ENCODE results near the gene GCA.

The GCA gene

GRCh38 chr2:162315938-162316337 is 28.0 kb upstream of the GCA start:
- TF ChIP-seq TAF1 (IDR thresholded peaks at IDR 0.05; ENCODE audit: borderline replicate concordance, low read depth, low read length) (no peak), POLR2AphosphoS5 (IDR thresholded peaks at IDR 0.05; ENCODE audit: low read depth, low read length) (no peak), POLR2A (IDR thresholded peaks at IDR 0.05; ENCODE audit: low read depth, low read length) (no peak)
- DNase-seq (ENCODE audit: insufficient read length) (no peak), FAIRE-seq (peak; percentile 66)

GRCh38 chr2:162316590-162316989 is 27.3 kb upstream of the GCA start:
- FAIRE-seq = no peak
- TF ChIP-seq TAF1 (IDR thresholded peaks at IDR 0.05; ENCODE audit: borderline replicate concordance, low read depth, low read length) (no peak), POLR2AphosphoS5 (IDR thresholded peaks at IDR 0.05; ENCODE audit: low read depth, low read length) (no peak), POLR2A (IDR thresholded peaks at IDR 0.05; ENCODE audit: low read depth, low read length) (no peak)
- no peak for DNase-seq (ENCODE audit: insufficient read length)

GRCh38 chr2:162317058-162317742 is 26.7 kb upstream of the GCA start:
- FAIRE-seq = peak; percentile 42
- TF ChIP-seq TAF1 (IDR thresholded peaks at IDR 0.05; ENCODE audit: borderline replicate concordance, low read depth, low read length) (no peak), POLR2A (IDR thresholded peaks at IDR 0.05; ENCODE audit: low read depth, low read length) (no peak), POLR2AphosphoS5 (IDR thresholded peaks at IDR 0.05; ENCODE audit: low read depth, low read length) (no peak)
- no peak for DNase-seq (ENCODE audit: insufficient read length)

GRCh38 chr2:162317861-162318327 is 26.0 kb upstream of the GCA start:
- DNase-seq (ENCODE audit: insufficient read length) (no peak), FAIRE-seq (no peak)
- TF ChIP-seq POLR2AphosphoS5 (IDR thresholded peaks at IDR 0.05; ENCODE audit: low read depth, low read length) = no peak
- no peak for TF ChIP-seq POLR2A (IDR thresholded peaks at IDR 0.05; ENCODE audit: low read depth, low read length)
- TF ChIP-seq TAF1 (IDR thresholded peaks at IDR 0.05; ENCODE audit: borderline replicate concordance, low read depth, low read length) = no peak

- TF ChIP-seq POLR2A (IDR thresholded peaks at IDR 0.05; ENCODE audit: low read depth, low read length) (peak; percentile 66; the same call in 1 of the 2 replicates), TAF1 (IDR thresholded peaks at IDR 0.05; ENCODE audit: borderline replicate concordance, low read depth, low read length) (no peak), POLR2AphosphoS5 (IDR thresholded peaks at IDR 0.05; ENCODE audit: low read depth, low read length) (peak; percentile 58)
- DNase-seq (ENCODE audit: insufficient read length) (peak; percentile 51), FAIRE-seq (peak; percentile 93)
Observed at GRCh38 chr2:162318328-162319180, 25.4 kb upstream of the GCA start, which contains the start of gene IFIH1. Gene IFIH1, minus strand, starts transcription at chr2:162318684. Its CDS starts 377 bp downstream, at chr2:162318307.

GRCh38 chr2:162320864-162321517 is 22.9 kb upstream of the GCA start:
- FAIRE-seq (peak; percentile 57), DNase-seq (ENCODE audit: insufficient read length) (no peak)
- TF ChIP-seq POLR2AphosphoS5 (IDR thresholded peaks at IDR 0.05; ENCODE audit: low read depth, low read length) (no peak), TAF1 (IDR thresholded peaks at IDR 0.05; ENCODE audit: borderline replicate concordance, low read depth, low read length) (no peak), POLR2A (IDR thresholded peaks at IDR 0.05; ENCODE audit: low read depth, low read length) (no peak)

GRCh38 chr2:162324953-162325352 is 19.0 kb upstream of the GCA start:
- DNase-seq (ENCODE audit: insufficient read length) (no peak), FAIRE-seq (no peak)
- no peak for TF ChIP-seq POLR2A (IDR thresholded peaks at IDR 0.05; ENCODE audit: low read depth, low read length)
- no peak for TF ChIP-seq POLR2AphosphoS5 (IDR thresholded peaks at IDR 0.05; ENCODE audit: low read depth, low read length)
- TF ChIP-seq TAF1 (IDR thresholded peaks at IDR 0.05; ENCODE audit: borderline replicate concordance, low read depth, low read length) = no peak

GRCh38 chr2:162327134-162327769 is 16.7 kb upstream of the GCA start:
- DNase-seq (ENCODE audit: insufficient read length) (no peak), FAIRE-seq (no peak)
- no peak for TF ChIP-seq POLR2AphosphoS5 (IDR thresholded peaks at IDR 0.05; ENCODE audit: low read depth, low read length)
- no peak for TF ChIP-seq POLR2A (IDR thresholded peaks at IDR 0.05; ENCODE audit: low read depth, low read length)
- TF ChIP-seq TAF1 (IDR thresholded peaks at IDR 0.05; ENCODE audit: borderline replicate concordance, low read depth, low read length) = no peak

GRCh38 chr2:162327806-162328205 is 16.1 kb upstream of the GCA start:
- TF ChIP-seq TAF1 (IDR thresholded peaks at IDR 0.05; ENCODE audit: borderline replicate concordance, low read depth, low read length) = no peak
- no peak for TF ChIP-seq POLR2A (IDR thresholded peaks at IDR 0.05; ENCODE audit: low read depth, low read length)
- FAIRE-seq = no peak
- no peak for DNase-seq (ENCODE audit: insufficient read length)

GRCh38 chr2:162328424-162329157 is 15.3 kb upstream of the GCA start:
- peak; percentile 63 for FAIRE-seq

More at GRCh38 chr2:162328424-162329157, 15.3 kb upstream of the GCA start:
- DNase-seq (ENCODE audit: insufficient read length) = no peak
- no peak for TF ChIP-seq TAF1 (IDR thresholded peaks at IDR 0.05; ENCODE audit: borderline replicate concordance, low read depth, low read length)
- no peak for TF ChIP-seq POLR2A (IDR thresholded peaks at IDR 0.05; ENCODE audit: low read depth, low read length)
- TF ChIP-seq POLR2AphosphoS5 (IDR thresholded peaks at IDR 0.05; ENCODE audit: low read depth, low read length) = no peak

Measured in GM12892 (cell line).